Gastrocnemius medialis (tissue), 4 donors: ENCODE data around the gene DNAJC8.

Source experiments
- CTCF ChIP-seq, 5 experiments: fragments of 450-650 bp in 3 of 5; fragments of 200-600 bp in 2 of 5; sonication (generic) in 2 of 5; IDR thresholded peaks in 4 of 5; conservative IDR thresholded peaks in 1 of 5; 1 replicate in 4 of 5; 2 replicates in 1 of 5; pipeline ENCODE4 v1.5.1; 2016 to 2019; ENCODE audit warnings: antibody characterized with exemption in 5 of 5, mild to moderate bottlenecking in 3 of 5, moderate library complexity in 3 of 5
- POLR2A ChIP-seq, 2 donors: fragments of 450-650 bp; IDR thresholded peaks; one replicate each; pipeline ENCODE4 v1.6.1; 2017; ENCODE audit warnings: antibody characterized with exemption in 2 of 2, mild to moderate bottlenecking in 2 of 2, moderate library complexity in 2 of 2

- no peak for TF ChIP-seq CTCF (IDR thresholded peaks at IDR 0.05 in 4 of 5, conservative IDR thresholded peaks at IDR 0.05 in 1 of 5)
- no peak for TF ChIP-seq POLR2A (IDR thresholded peaks at IDR 0.05)
These were observed 72.0 kb downstream of the DNAJC8 start for GRCh38 chr1:28160782-28161266.
